AG04450 (cell line): ENCODE measurements around the gene CHRD. TPM values are rescaled to one million over a fixed set of nuclear protein-coding genes. Genes with fewer than 3 reads are reported as not detected.

Source experiments
- CTCF ChIA-PET: fragments of 300-600, 350-600 bp; formaldehyde crosslinking; extraction: SDS; loops from one replicate; lab custom pipeline; 2022; ENCODE audit warnings: antibody characterized with exemption, inconsistent platforms; lab: Charles Lee
- POLR2A ChIA-PET: fragments of 350-600 bp; formaldehyde crosslinking; extraction: SDS; loops from one replicate; lab custom pipeline; 2021; ENCODE audit warnings: antibody characterized with exemption, inconsistent platforms; lab: Yijun Ruan, JAX
- DNase-seq: peaks from one replicate; pipeline ENCODE4 v3.0.0-alpha.2; 2011; ENCODE audit warnings: low read depth, low spot score
- H3K27ac ChIP-seq: one replicate; pipeline ENCODE4 v1.5.1; 2012; ENCODE audit warnings: low read depth, low read length, control low read depth
- H3K27me3 ChIP-seq: one replicate; pipeline ENCODE4 v1.6.0; 2012; ENCODE audit warnings: low read length; ENCODE audit not compliant: control insufficient read depth, insufficient read depth
- H3K4me3 ChIP-seq: 2 replicates; pipeline ENCODE4 v1.5.1; 2011; ENCODE audit warnings: mild to moderate bottlenecking, low read depth, low read length, control low read depth
- H3K9me3 ChIP-seq: 2 replicates; pipeline ENCODE4 v1.5.1; 2012; ENCODE audit warnings: low read length; ENCODE audit not compliant: control insufficient read depth, insufficient read depth
- CTCF ChIP-seq: IDR thresholded peaks from 2 replicates; pipeline ENCODE4 v1.5.1; 2011; ENCODE audit warnings: low read depth, low read length, control low read depth, inconsistent platforms
- polyA plus RNA-seq: library from polyadenylated mRNA; depleted of rRNA; stranded (reverse); fragments of >200 nt; gene quantifications from 2 replicates; pipeline ENCODE4 v1.2.3, GENCODE V29; 2011

Gene CHRD
- polyA plus RNA-seq, 1 experiment: 0.12 TPM

GRCh38 chr3:184334470-184335158, 45.2 kb upstream of the CHRD start:
- Histone ChIP-seq H3K9me3 (no peaks in the 10 kb centered on the region; the same call in 1 of the 2 replicates), H3K4me3 (no peak overlapping the region), H3K27me3 (no peaks in the 10 kb centered on the region), H3K27ac (peak overlapping the region; percentile 92)
- ChIA-PET CTCF (no interaction called here), POLR2A (interaction anchor here (1.0 kb wide), 1 partner anchor 14 kb away, joined by 3 read pairs; no protein-coding TSS in a partner anchor)
- no peak for TF ChIP-seq CTCF
- no peak for DNase-seq

- peak overlapping the region; percentile 92 for H3K27ac ChIP-seq
- CTCF ChIA-PET: no interaction called here
- DNase-seq: no peak
- H3K9me3 ChIP-seq: no peaks in the 10 kb centered on the region; the same call in 1 of the 2 replicates
- POLR2A ChIA-PET: interaction anchor here (0.6 to 0.7 kb wide), 2 partner anchors 15 to 22 kb away, joined by 3 read pairs; no protein-coding TSS in a partner anchor
- no peak for TF ChIP-seq CTCF
- H3K4me3 ChIP-seq: peak overlapping the region; percentile 69
- no peaks in the 10 kb centered on the region for H3K27me3 ChIP-seq
These were observed 44.6 kb upstream of the CHRD start for GRCh38 chr3:184335291-184335660.

- DNase-seq: no peak
- no peaks in the 10 kb centered on the region for H3K27me3 ChIP-seq
- TF ChIP-seq CTCF: no peak
- H3K27ac ChIP-seq: peak overlapping the region; percentile 92
- peak overlapping the region; percentile 69 for H3K4me3 ChIP-seq
- CTCF ChIA-PET: no interaction called here
- no peaks in the 10 kb centered on the region; the same call in 1 of the 2 replicates for H3K9me3 ChIP-seq
- POLR2A ChIA-PET: interaction anchor here (0.6 to 1.2 kb wide), 3 partner anchors 9 to 22 kb away, joined by 3 read pairs; no protein-coding TSS in a partner anchor
These were observed 44.0 kb upstream of the CHRD start for GRCh38 chr3:184335661-184336546.

- H3K27ac ChIP-seq: peak overlapping the region; percentile 92
- no peaks in the 10 kb centered on the region; the same call in 1 of the 2 replicates for H3K9me3 ChIP-seq
- POLR2A ChIA-PET: interaction anchor here (1.2 to 1.5 kb wide), 4 partner anchors 9 to 21 kb away, joined by 3 to 10 read pairs (median 4); no protein-coding TSS in a partner anchor
- no peaks in the 10 kb centered on the region for H3K27me3 ChIP-seq
- no peak for DNase-seq
- CTCF ChIA-PET: no interaction called here
- peak overlapping the region; percentile 69 for H3K4me3 ChIP-seq
- no peak for TF ChIP-seq CTCF
These were observed 43.1 kb upstream of the CHRD start for GRCh38 chr3:184336547-184337398.
